Measurements from ENCODE around the gene UGT1A8.

DNA sequence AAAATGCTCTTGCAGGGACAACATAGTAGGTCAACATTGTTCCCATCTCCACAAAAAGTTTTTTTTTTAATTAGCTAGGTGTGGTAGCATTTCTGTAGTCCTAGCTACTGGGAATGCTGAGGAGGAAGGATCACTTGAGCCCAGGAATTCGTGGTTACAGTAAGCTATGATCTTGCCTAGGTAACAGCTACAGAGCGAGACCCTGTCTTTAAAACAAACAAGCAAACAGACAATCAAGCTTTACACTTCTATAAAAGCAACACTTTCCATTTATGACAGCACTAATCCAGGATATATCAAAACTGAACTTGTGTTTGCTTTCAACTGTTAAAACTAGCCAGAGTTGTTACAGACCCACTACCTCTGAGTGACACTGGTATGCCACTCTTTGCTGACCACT is 123.4 kb downstream of the UGT1A8 start:
- TF ChIP-seq RFX5 (IDR thresholded peaks at IDR 0.05; ENCODE audit: low read length) (no peak), GATA2 (CRISPR knock-in tag; IDR thresholded peaks at IDR 0.05) (no peak), EZH2phosphoT487 (IDR thresholded peaks at IDR 0.05; ENCODE audit: borderline replicate concordance, low read depth) (no peak), TEAD4 (IDR thresholded peaks at IDR 0.05; ENCODE audit: borderline replicate concordance, insufficient read depth) (no peak), EP300 (IDR thresholded peaks at IDR 0.05; ENCODE audit: borderline replicate concordance in 1 of 2, low read depth in 1 of 2, low read length in 1 of 2) (no peak)
- TF ChIP-seq, protein P1, sequence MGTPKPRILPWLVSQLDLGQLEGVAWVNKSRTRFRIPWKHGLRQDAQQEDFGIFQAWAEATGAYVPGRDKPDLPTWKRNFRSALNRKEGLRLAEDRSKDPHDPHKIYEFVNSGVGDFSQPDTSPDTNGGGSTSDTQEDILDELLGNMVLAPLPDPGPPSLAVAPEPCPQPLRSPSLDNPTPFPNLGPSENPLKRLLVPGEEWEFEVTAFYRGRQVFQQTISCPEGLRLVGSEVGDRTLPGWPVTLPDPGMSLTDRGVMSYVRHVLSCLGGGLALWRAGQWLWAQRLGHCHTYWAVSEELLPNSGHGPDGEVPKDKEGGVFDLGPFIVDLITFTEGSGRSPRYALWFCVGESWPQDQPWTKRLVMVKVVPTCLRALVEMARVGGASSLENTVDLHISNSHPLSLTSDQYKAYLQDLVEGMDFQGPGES (IDR thresholded peaks at IDR 0.05; ENCODE audit: low read depth, low read length), result no peak
- TF ChIP-seq, protein P2, sequence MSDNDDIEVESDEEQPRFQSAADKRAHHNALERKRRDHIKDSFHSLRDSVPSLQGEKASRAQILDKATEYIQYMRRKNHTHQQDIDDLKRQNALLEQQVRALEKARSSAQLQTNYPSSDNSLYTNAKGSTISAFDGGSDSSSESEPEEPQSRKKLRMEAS (IDR thresholded peaks at IDR 0.05; ENCODE audit: low read depth), result no peak
- TF ChIP-seq, protein P3, sequence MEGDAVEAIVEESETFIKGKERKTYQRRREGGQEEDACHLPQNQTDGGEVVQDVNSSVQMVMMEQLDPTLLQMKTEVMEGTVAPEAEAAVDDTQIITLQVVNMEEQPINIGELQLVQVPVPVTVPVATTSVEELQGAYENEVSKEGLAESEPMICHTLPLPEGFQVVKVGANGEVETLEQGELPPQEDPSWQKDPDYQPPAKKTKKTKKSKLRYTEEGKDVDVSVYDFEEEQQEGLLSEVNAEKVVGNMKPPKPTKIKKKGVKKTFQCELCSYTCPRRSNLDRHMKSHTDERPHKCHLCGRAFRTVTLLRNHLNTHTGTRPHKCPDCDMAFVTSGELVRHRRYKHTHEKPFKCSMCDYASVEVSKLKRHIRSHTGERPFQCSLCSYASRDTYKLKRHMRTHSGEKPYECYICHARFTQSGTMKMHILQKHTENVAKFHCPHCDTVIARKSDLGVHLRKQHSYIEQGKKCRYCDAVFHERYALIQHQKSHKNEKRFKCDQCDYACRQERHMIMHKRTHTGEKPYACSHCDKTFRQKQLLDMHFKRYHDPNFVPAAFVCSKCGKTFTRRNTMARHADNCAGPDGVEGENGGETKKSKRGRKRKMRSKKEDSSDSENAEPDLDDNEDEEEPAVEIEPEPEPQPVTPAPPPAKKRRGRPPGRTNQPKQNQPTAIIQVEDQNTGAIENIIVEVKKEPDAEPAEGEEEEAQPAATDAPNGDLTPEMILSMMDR (IDR thresholded peaks at IDR 0.05), result no peak

Measured in SK-N-SH (cell line).